HG03066 (cell line): ENCODE results near the gene KRT71.

Experiments
- ATAC-seq: cut with Tn5 transposase; IDR thresholded peaks from one replicate; pipeline ENCODE4 v1.9.1; 2021; ENCODE audit warnings: low read depth; ENCODE audit not compliant: unreplicated experiment

KRT71 gene

GRCh38 chr12:52523824-52524223 is 29.1 kb downstream of the KRT71 start:
- no peak for ATAC-seq

GRCh38 chr12:52522346-52523011 is 30.5 kb downstream of the KRT71 start:
- ATAC-seq, result no peak

- no peak for ATAC-seq
Measured at GRCh38 chr12:52521568-52522266, 31.2 kb downstream of the KRT71 start.

- no peak for ATAC-seq
Measured at GRCh38 chr12:52521175-52521567, 31.8 kb downstream of the KRT71 start.

- no peak for ATAC-seq
Measured at GRCh38 chr12:52519826-52520662, 32.9 kb downstream of the KRT71 start, which contains the start of gene KRT5. KRT5 (minus strand) TSS chr12:52520394; CDS start chr12:52520296, 98 bp downstream.

GRCh38 chr12:52519387-52519703 is 33.6 kb downstream of the KRT71 start:
- ATAC-seq, result no peak

DNA sequence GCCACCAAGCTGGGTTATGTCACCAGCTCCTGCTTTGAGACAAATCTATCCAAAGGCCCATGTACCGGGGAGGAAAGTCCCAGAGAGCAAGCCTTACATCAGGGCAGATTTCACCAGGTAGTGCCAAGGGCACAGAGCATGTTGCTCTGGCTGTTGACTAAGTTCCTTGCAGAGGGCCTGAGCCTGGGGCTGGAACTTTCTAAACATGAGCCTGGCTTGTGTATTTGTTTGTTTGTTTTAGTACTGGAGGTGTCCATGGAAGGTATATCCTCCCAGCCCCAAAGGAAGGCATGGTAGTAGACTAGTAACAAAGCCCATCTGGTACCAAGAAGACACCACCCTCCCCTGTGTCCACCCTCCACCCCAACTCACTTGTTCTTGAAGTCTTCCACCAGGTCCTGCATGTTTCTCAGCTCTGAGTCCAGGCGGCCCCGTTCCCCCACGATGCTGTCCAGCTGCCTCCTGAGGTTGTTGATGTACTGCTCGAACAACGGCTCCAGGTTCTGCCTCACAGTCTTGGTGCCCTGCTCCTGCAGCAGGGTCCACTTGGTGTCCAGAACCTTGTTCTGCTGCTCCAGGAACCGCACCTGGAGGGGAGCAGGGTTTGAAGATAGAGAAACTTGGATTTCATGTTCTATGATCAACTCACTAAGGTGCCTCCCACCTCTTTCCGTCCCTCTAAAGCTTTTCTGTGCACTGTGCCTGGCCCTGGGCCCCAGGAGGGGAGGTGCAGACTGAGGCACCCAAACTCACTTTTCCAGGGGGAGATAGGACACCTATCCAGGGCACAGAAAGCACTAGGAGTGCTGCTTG is 34.2 kb downstream of the KRT71 start:
- ATAC-seq, result no peak

DNA sequence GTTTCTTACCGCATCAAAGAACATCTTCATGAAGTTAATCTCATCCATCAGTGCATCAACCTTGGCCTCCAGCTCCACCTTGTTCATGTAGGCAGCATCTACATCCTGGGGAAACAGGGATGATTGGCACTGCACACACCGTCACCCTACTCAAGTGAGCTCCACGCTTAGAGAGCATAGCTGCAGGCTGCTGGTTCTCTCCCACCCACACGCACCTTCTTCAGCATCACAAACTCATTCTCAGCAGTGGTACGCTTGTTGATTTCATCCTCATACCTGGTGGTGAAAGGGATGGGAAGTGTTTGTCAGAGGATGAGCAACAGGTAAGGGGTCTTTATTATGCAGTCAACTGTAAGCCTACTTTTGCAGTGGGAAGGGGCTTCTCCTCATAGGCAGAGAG is 35.1 kb downstream of the KRT71 start:
- no peak for ATAC-seq

DNA sequence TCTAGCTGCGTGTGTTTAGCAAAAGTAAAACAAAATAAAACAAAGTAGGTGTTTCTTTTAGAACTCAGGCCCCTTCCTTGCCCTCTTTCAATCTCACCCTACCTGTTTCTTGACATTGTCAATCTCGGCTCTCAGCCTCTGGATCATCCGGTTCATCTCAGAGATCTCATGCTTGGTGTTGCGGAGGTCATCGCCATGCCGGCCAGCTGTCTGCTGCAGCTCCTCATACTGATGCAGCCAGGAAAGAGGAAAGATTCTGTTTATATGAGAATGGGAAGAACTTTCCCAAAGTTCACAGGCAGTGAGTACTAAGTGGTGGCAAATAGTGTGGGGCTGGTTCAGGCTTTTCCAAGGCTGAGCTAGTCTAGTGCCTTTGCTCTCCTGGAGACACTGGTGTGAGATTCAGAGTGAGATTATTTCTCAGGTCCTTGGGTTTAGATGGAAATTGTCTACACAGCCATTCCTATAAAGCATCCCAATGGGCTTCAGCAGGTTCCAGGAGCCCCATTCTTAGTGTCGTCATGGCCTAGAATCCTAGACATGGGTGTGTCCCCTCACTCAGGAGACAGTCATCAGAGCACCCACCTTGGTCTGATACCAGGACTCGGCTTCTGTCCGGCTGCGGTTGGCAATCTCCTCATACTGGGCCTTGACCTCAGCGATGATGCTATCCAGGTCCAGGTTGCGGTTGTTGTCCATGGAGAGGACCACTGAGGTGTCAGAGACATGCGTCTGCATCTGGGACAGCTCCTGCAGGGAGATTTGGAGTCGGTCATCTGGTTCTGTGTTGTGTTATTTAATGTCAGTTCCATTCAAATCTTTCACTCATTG is 35.7 kb downstream of the KRT71 start:
- no peak for ATAC-seq

DNA sequence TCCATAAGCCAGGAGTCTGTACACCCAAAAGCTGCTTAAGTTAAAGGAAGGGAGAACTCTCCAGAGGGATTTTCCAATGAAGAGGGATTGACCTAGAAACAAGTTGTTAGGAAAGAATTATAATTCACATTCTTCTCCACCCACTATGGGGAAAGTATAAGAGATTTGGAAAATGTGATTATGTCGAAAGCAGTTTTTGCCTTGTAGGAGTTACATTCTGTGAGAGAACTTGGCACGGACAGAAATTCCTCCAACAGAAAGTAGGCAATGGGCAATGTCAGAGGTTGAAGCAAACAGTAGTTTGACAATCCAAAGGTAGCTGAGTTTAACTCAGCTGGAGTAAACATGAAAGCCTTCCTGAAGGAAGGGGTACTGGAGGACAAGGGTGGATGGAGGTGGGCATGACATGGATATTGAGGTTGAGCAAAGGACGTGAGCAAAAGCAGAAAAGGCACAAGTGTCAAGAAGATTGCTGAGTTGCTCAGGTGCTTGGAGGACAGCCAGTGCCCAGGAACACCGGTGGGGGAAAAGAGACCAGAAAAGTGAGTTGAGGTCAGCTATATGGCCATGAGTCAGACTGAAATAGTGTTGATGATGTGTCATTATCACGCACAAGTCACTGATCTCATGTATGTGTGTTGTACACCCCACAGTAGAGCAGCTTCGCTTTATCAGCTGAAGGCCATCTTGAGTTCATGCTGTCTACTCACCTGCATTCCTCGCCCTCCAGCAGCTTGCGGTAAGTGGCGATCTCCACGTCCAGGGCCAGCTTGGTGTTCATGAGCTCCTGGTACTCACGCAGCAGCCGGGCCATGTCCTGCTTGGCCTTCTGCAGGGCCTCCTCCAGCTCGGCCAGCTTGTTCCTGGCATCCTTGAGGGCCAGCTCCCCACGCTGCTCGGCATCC is 36.8 kb downstream of the KRT71 start:
- no peak for ATAC-seq

GRCh38 chr12:52515319-52515646 is 37.7 kb downstream of the KRT71 start:
- no peak for ATAC-seq

DNA sequence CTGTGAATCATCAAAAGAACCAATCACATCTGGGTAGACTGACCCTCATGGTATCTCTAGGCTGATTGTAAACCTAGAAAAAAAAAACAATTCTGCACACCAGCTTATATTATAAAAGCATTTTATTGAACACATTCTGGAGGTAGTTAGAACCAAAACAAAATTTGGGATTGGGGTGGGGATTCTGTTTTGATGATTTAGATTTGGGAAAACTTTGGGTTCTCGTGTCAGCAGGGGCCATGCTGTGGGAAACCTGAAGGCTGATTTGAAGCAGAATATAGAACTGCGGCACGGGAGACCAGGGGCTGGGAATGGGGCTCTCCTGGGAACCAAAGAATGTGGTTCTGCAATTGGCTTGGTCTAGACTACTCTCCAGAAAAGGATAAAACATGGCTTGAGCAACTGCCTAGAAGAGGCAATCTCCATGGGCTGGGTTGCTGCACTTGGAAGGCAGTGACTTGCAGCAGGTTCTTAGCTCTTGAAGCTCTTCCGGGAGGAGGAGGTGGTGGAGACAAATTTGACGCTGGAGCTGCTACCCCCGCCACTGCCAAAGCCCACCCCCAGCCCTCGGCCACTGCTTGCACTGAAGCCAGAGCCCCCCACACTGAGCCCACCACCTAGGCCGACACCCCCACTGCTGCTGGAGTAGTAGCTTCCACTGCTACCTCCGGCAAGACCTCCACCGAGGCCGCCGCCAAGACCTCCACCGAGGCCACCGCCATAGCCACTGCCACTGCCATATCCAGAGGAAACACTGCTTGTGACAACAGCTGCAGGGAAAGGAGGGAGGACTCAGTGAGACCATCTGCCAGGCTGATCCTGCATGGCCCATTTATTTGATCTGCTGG is 38.2 kb downstream of the KRT71 start:
- ATAC-seq, result no peak

GRCh38 chr12:52513736-52514135 is 39.2 kb downstream of the KRT71 start:
- no peak for ATAC-seq

DNA sequence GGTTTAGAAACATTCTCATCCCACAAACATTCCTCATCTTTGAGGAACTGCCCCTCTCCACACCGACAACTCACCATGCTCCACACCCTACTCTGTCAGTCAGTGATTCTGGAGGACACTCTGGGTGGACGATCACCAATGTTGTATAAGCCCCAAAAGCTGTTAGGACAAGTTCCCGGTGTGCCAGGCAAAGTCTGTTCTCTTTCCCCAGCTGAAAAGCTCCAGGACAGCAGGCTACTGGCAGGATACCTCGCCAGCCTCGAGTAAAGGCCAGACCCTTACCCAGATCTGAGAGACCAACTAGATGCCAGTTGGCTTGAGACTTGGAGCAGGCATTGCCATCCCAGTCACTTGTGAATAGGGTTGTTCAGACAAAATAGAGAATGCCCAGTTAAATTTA is 44.7 kb downstream of the KRT71 start:
- no peak for ATAC-seq

DNA sequence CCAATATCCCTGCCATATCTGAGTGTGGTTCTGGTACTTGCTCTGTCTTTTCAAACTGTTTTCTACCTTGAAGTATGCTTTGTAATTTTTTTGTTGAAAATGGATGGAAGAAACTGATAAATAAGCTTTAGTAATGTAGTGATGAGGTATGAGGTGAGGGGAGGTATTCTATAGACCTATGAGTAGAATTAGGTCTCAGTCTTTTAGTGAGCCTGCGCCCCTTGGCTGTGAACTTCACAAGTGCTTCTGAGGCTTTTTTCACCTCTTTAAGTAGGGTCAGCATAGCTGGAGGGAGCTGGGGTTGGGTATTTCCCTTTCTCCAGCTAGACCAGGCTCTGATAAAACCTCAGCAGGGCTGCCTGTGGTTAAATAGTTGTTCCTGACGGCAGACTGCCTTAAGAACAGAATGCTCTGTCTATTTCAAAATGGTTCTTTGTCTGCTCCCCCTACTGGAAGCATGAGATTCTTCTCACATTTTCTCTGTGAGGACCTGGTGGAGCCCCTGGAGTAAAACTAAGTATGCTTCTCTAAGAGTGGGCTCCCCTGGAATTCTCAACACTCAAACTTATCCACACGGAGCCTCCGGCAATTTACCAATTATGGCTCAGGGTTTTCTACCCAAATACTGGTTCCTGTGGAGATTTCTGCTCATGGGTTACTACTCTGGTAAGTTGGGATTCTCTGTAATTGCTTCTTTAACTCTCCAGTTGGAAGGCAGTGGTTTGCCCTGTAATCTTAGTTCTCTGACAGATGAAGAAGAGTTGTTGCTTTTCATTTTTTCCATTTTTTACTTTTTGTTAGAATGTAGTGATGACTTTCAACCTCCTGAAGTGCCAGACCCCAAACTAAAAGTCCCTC is 45.9 kb downstream of the KRT71 start:
- ATAC-seq, result no peak

GRCh38 chr12:52502877-52503276 is 50.1 kb downstream of the KRT71 start:
- no peak for ATAC-seq

GRCh38 chr12:52501490-52501889 is 51.5 kb downstream of the KRT71 start:
- no peak for ATAC-seq
